BLaER1 (cell line): ENCODE data around the gene LMLN.
"Not testable (repeated sequence)": the region's sequence is repeated elsewhere in the genome, so short reads cannot be mapped to it uniquely, and the experiment has no call there.

Source experiments
- H3K27ac ChIP-seq: shearing (Covaris generic); formaldehyde crosslinking; 2 replicates; pipeline ENCODE4 v1.8.1; 2022
- H3K27me3 ChIP-seq: shearing (Covaris generic); formaldehyde crosslinking; 2 replicates; pipeline ENCODE4 v1.8.1; 2022
- H3K36me3 ChIP-seq: shearing (Covaris generic); formaldehyde crosslinking; 2 replicates; pipeline ENCODE4 v1.8.1; 2022
- H3K4me1 ChIP-seq: shearing (Covaris generic); formaldehyde crosslinking; 2 replicates; pipeline ENCODE4 v1.8.1; 2022
- H3K4me2 ChIP-seq: shearing (Covaris generic); formaldehyde crosslinking; 2 replicates; pipeline ENCODE4 v1.8.1; 2022
- H3K4me3 ChIP-seq: shearing (Covaris generic); formaldehyde crosslinking; 2 replicates; pipeline ENCODE4 v1.8.1; 2022
- H3K9ac ChIP-seq: shearing (Covaris generic); formaldehyde crosslinking; 2 replicates; pipeline ENCODE4 v1.8.1; 2022
- H3K9me3 ChIP-seq: shearing (Covaris generic); formaldehyde crosslinking; 2 replicates; pipeline ENCODE4 v1.8.1; 2022
- H4K20me1 ChIP-seq: shearing (Covaris generic); formaldehyde crosslinking; 2 replicates; pipeline ENCODE4 v1.8.1; 2022
- Cebpa-rat ChIP-seq: shearing (Covaris generic); IDR thresholded peaks from 2 replicates; pipeline ENCODE4 v1.8.1; 2022

Gene LMLN

DNA sequence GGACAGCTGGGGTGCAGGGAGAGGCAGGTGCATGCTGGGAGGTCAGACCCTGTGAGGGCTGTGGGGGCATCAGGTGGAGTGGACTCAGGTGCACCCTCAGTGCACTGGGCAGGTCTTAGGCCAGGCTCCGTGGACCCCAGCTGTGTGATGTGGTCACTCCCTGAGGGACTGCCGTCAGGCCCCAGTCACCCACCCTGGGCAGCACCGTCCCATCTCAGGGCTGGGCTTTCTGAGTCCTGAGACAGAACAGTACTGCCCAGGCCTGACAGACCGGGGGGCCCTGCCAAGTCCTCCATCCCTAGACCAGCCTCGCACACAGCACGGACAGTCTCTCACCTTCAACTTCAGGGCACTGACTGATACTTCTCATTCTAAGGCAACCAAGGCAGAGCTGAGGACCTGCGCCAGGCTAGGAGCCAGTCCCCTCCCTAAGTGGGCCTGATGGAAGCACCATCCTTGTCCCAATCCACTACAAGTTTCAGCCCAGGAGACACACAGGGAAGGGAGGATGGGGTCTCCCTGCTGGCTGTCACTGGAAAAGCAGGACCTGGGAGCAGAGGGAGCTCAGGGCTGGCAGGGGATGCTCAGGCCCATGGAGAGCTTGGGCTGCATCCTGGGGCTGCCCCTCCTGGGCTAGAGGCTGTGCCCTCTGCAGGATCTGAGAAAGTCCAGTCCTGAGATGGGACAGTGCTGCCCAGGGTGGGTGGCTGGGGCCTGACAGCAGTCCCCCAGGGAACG is 86.3 kb downstream of the LMLN start:
- Histone ChIP-seq H3K27ac (no peak overlapping the region), H3K4me3 (no peak overlapping the region), H3K36me3 (no peaks in the 10 kb centered on the region), H3K9ac (no peak overlapping the region), H3K9me3 (peaks cover 6% of the 10 kb centered on the region; the same call in 1 of the 2 replicates), H3K4me1 (no peaks in the 10 kb centered on the region; the same call in 1 of the 2 replicates), H4K20me1 (no peaks in the 10 kb centered on the region), H3K27me3 (no peaks in the 10 kb centered on the region), H3K4me2 (no peak overlapping the region)
- TF ChIP-seq Cebpa-rat = no peak

GRCh38 chr3:198048445-198048844 is 88.4 kb downstream of the LMLN start:
- no peak overlapping the region for H3K4me2 ChIP-seq
- no peaks in the 10 kb centered on the region; the same call in 1 of the 2 replicates for H3K4me1 ChIP-seq
- no peak for TF ChIP-seq Cebpa-rat
- H3K27me3 ChIP-seq = no peaks in the 10 kb centered on the region
- no peaks in the 10 kb centered on the region for H4K20me1 ChIP-seq
- H3K27ac ChIP-seq = no peak overlapping the region
- peaks cover 8% of the 10 kb centered on the region; the same call in 1 of the 2 replicates for H3K9me3 ChIP-seq
- no peak overlapping the region for H3K4me3 ChIP-seq
- no peak overlapping the region for H3K9ac ChIP-seq
- no peaks in the 10 kb centered on the region for H3K36me3 ChIP-seq

- Histone ChIP-seq H3K36me3 (no peaks in the 10 kb centered on the region), H3K27ac (no peak overlapping the region), H3K4me3 (no peak overlapping the region), H3K9me3 (peaks cover 8% of the 10 kb centered on the region; the same call in 1 of the 2 replicates), H4K20me1 (no peaks in the 10 kb centered on the region), H3K9ac (no peak overlapping the region), H3K4me1 (no peaks in the 10 kb centered on the region), H3K27me3 (no peaks in the 10 kb centered on the region), H3K4me2 (no peak overlapping the region)
- no peak for TF ChIP-seq Cebpa-rat
Observed at GRCh38 chr3:198051836-198052235, 91.8 kb downstream of the LMLN start.

DNA sequence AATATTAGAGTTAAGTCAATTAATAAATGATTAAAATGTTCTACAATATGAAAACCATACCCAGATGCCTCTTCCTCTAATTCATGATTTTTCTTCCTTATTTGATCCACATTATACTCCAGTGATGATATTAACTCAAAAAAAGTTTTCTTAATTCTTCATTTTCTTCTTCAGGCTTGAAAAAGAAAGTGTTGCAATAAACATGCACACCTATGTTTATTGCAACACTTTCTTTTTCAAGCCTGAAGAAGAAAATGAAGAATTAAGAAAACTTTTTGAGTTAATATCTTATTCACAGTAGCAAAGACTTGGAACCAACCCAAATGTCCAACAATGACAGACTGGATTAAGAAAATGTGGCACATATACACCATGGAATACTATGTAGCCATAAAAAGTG is 93.4 kb downstream of the LMLN start:
- H3K9me3 ChIP-seq, H3K27ac ChIP-seq, H3K9ac ChIP-seq, H3K4me1 ChIP-seq, H3K36me3 ChIP-seq, H3K4me3 ChIP-seq, H3K4me2 ChIP-seq, H3K27me3 ChIP-seq, H4K20me1 ChIP-seq: not testable (repeated sequence)

DNA sequence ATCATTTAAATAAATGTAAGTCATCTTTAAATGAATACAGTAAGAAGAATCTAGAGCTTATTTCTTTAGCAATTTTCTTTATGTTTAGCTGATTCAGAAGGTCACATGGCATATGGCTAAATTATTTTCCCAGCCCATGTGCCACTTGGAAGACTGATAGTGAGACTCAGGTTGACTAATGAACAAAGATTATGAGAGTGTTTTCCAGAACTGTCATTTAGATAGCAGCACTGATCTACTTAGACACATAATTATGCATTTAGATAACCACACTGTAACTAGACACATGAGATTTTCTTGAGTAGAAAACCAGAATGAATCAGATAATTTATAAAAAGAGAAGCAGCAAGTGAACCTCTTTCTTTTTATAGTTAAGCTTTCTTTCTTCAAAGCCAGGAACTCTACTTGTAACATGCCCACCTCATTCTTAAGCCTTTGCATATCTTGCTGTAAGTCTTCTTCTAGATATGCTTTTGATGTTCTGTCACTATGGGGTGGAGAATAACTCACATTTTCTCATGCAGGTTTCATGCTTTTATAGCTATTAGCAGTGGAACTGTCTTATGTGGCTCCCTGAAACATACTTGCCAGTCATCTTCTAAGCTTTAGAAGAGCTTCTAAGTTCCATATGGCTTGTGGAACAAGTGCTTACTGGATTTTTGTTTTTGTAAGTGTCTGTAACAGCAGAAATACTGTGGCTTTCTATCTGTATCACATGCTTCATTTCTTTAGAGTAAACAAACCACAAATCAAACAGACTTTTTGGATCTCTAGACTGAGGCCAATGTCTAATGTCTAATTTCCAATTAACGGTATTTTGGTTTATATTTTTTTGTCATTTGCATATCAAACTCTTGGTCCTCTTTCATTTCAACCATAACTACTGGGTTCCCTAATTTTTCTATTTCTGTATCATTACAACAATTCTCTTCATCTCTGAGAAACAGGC is 101.4 kb downstream of the LMLN start:
- H3K4me1 ChIP-seq = no peaks in the 10 kb centered on the region
- H4K20me1 ChIP-seq = no peaks in the 10 kb centered on the region
- no peaks in the 10 kb centered on the region for H3K9me3 ChIP-seq
- H3K36me3 ChIP-seq = peaks cover 19% of the 10 kb centered on the region; the same call in 1 of the 2 replicates
- H3K4me2 ChIP-seq = no peak overlapping the region
- no peak for TF ChIP-seq Cebpa-rat
- no peak overlapping the region for H3K27ac ChIP-seq
- H3K27me3 ChIP-seq = no peaks in the 10 kb centered on the region
- no peak overlapping the region for H3K9ac ChIP-seq
- no peak overlapping the region for H3K4me3 ChIP-seq

- no peaks in the 10 kb centered on the region for H3K27me3 ChIP-seq
Observed at GRCh38 chr3:198062068-198062465, 102.0 kb downstream of the LMLN start.

DNA sequence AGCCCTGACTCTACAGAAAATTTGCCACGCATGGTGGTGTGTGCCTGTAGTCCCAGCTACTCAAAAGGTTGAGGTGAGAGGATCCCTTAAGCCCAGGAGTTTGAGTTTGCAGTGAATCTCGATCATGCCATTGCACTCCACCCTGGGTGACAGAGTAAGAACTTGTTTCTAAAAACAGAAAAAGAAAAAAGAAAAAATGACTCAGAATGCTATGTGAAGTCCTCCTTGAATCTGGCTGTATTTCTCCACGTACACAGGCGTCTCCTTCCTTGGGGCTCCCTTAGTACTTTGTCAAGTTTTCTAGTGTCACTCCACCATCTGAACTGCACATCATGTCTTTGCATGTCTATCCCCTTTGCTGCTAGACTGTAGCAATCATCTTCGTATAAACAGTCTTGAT is 104.4 kb downstream of the LMLN start:
- Histone ChIP-seq H3K36me3 (peaks cover 24% of the 10 kb centered on the region; the same call in 1 of the 2 replicates), H3K9ac (no peak overlapping the region), H4K20me1 (no peaks in the 10 kb centered on the region), H3K27me3 (no peaks in the 10 kb centered on the region), H3K27ac (no peak overlapping the region), H3K4me2 (no peak overlapping the region), H3K4me1 (0 out of 2 replicates have a peak, but pooled peaks cover 6% of the 10 kb centered on the region), H3K4me3 (no peak overlapping the region), H3K9me3 (no peaks in the 10 kb centered on the region)
- TF ChIP-seq Cebpa-rat = no peak

More at GRCh38 chr3:198062068-198062465, 102.0 kb downstream of the LMLN start:
- Histone ChIP-seq H3K4me3 (no peak overlapping the region), H3K4me2 (no peak overlapping the region), H3K9me3 (no peaks in the 10 kb centered on the region), H4K20me1 (no peaks in the 10 kb centered on the region), H3K27ac (no peak overlapping the region), H3K4me1 (0 out of 2 replicates have a peak, but pooled peaks cover 5% of the 10 kb centered on the region), H3K9ac (no peak overlapping the region), H3K36me3 (peaks cover 19% of the 10 kb centered on the region; the same call in 1 of the 2 replicates)
- TF ChIP-seq Cebpa-rat = no peak

- no peak overlapping the region for H3K27ac ChIP-seq
Observed at GRCh38 chr3:198065897-198066296, 105.9 kb downstream of the LMLN start.

GRCh38 chr3:198067416-198067815 is 107.4 kb downstream of the LMLN start:
- TF ChIP-seq Cebpa-rat = no peak
- H3K27ac ChIP-seq = no peak overlapping the region
- H3K4me1 ChIP-seq = 0 out of 2 replicates have a peak, but pooled peaks cover 6% of the 10 kb centered on the region
- H4K20me1 ChIP-seq = no peaks in the 10 kb centered on the region
- H3K4me3 ChIP-seq = no peak overlapping the region
- H3K9me3 ChIP-seq = no peaks in the 10 kb centered on the region
- H3K36me3 ChIP-seq = peaks cover 41% of the 10 kb centered on the region
- no peak overlapping the region for H3K4me2 ChIP-seq
- no peak overlapping the region for H3K9ac ChIP-seq
- no peaks in the 10 kb centered on the region for H3K27me3 ChIP-seq

More at GRCh38 chr3:198065897-198066296, 105.9 kb downstream of the LMLN start:
- H3K9ac ChIP-seq = no peak overlapping the region
- H3K4me2 ChIP-seq = no peak overlapping the region
- no peaks in the 10 kb centered on the region for H4K20me1 ChIP-seq
- no peaks in the 10 kb centered on the region for H3K27me3 ChIP-seq
- peaks cover 26% of the 10 kb centered on the region for H3K36me3 ChIP-seq
- 0 out of 2 replicates have a peak, but pooled peaks cover 6% of the 10 kb centered on the region for H3K4me1 ChIP-seq
- H3K4me3 ChIP-seq = no peak overlapping the region
- no peak for TF ChIP-seq Cebpa-rat
- no peaks in the 10 kb centered on the region for H3K9me3 ChIP-seq
